ENCODE measurements around the gene DYNC1H1.

Gene DYNC1H1

DNA sequence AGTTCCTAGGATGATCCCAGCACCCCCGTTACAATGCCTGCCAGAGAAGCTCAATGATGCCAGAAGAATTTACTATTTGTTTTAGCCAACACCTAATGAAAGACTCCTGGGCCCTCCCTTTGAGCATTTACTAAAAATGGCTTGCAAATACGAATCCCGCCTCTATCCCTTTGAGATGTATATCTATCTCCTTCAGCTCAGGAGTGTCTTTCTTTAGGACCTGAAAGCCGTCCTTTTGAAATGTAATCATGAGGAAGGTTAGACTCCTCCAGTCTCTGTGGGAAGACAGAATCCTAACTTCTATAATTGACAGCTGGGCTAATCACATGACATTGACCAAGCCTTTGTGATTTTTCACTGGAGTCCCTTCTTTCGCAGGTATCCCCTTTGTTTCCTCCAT is 19.2 kb upstream of the DYNC1H1 start:
- no peak overlapping the region for H3K4me3 ChIP-seq (ENCODE audit: extremely low read depth, insufficient read depth, low read length, poor library complexity, severe bottlenecking)
- no peaks in the 10 kb centered on the region for H3K9me3 ChIP-seq (ENCODE audit: control insufficient read depth, low read length)
- 3 to 5% methylated on average over 2 to 3 of the region's 5 CpGs for WGBS, 2 experiments (ENCODE audit: insufficient coverage in 2 of 2)
- peaks cover 5% of the 10 kb centered on the region for H3K4me1 ChIP-seq (ENCODE audit: control insufficient read depth, insufficient read depth, low read length, poor library complexity, severe bottlenecking)
- no peaks in the 10 kb centered on the region for H3K36me3 ChIP-seq (ENCODE audit: control insufficient read depth, insufficient read depth, low read length)
- H3K27ac ChIP-seq (ENCODE audit: low read depth, low read length, severe bottlenecking) = no peak overlapping the region

- Histone ChIP-seq H3K4me1 (ENCODE audit: control insufficient read depth, insufficient read depth, low read length, poor library complexity, severe bottlenecking) (peaks cover 5% of the 10 kb centered on the region), H3K4me3 (ENCODE audit: extremely low read depth, insufficient read depth, low read length, poor library complexity, severe bottlenecking) (peak overlapping the region; percentile 83), H3K36me3 (ENCODE audit: control insufficient read depth, insufficient read depth, low read length) (no peaks in the 10 kb centered on the region), H3K27ac (ENCODE audit: low read depth, low read length, severe bottlenecking) (peak overlapping the region; percentile 93), H3K9me3 (ENCODE audit: control insufficient read depth, low read length) (no peaks in the 10 kb centered on the region)
- 34 to 35% methylated on average over 8 of the region's 8 CpGs for WGBS, 2 experiments (ENCODE audit: insufficient coverage in 2 of 2)
Observed at GRCh38 chr14:101947577-101947903, 16.8 kb upstream of the DYNC1H1 start.

DNA sequence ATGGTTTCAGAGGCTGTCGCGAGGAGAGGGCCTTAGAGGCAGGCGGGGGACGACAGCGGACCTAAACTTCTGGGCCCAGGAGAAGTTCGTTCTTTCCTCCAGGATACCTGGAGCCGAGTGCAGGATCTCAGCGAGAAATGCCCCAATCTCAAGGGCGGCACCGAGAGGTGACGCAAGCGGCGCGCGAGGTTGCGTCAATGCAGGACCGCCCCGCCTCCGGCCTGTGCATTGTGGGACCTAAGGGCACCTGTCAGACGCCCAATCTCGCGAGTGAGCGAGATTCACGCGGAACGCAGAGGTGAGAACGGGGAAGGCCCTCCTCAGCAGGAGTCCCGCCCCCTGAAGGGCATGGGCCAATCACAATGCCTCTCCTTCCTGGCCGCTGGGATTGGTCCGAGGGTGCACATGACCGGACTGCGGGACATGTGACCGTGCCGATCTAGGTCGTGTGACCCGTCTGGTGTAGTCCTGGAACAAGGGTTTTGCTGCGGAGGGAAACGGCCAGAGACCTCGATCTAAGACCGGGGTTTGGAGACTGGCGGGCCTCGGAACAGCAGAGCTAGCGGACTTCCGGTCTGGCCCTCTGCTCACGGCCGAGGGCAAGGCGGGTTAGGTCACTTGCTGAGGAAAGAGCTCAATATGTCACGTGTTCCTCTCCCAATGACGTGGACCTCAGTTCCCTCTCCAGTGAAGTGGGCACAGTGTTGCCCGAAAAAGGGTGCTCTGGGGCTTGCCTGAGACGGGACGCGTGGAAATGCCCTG is 16.3 kb upstream of the DYNC1H1 start:
- Histone ChIP-seq H3K36me3 (ENCODE audit: control insufficient read depth, insufficient read depth, low read length) (no peaks in the 10 kb centered on the region), H3K9me3 (ENCODE audit: control insufficient read depth, low read length) (no peaks in the 10 kb centered on the region), H3K4me3 (ENCODE audit: extremely low read depth, insufficient read depth, low read length, poor library complexity, severe bottlenecking) (peak overlapping the region; percentile 83), H3K4me1 (ENCODE audit: control insufficient read depth, insufficient read depth, low read length, poor library complexity, severe bottlenecking) (peaks cover 5% of the 10 kb centered on the region), H3K27ac (ENCODE audit: low read depth, low read length, severe bottlenecking) (peak overlapping the region; percentile 93)
- WGBS, 2 experiments (ENCODE audit: insufficient coverage in 2 of 2) = 0% methylated on average over 52 to 53 of the region's 53 CpGs

- peaks cover 5% of the 10 kb centered on the region for H3K4me1 ChIP-seq (ENCODE audit: control insufficient read depth, insufficient read depth, low read length, poor library complexity, severe bottlenecking)
- 26 to 28% methylated on average over 24 to 26 of the region's 29 CpGs for WGBS, 2 experiments (ENCODE audit: insufficient coverage in 2 of 2)
- peak overlapping the region; percentile 83 for H3K4me3 ChIP-seq (ENCODE audit: extremely low read depth, insufficient read depth, low read length, poor library complexity, severe bottlenecking)
- no peaks in the 10 kb centered on the region for H3K36me3 ChIP-seq (ENCODE audit: control insufficient read depth, insufficient read depth, low read length)
- peak overlapping the region; percentile 93 for H3K27ac ChIP-seq (ENCODE audit: low read depth, low read length, severe bottlenecking)
- no peaks in the 10 kb centered on the region for H3K9me3 ChIP-seq (ENCODE audit: control insufficient read depth, low read length)
Observed at GRCh38 chr14:101948666-101949216, 15.6 kb upstream of the DYNC1H1 start.

DNA sequence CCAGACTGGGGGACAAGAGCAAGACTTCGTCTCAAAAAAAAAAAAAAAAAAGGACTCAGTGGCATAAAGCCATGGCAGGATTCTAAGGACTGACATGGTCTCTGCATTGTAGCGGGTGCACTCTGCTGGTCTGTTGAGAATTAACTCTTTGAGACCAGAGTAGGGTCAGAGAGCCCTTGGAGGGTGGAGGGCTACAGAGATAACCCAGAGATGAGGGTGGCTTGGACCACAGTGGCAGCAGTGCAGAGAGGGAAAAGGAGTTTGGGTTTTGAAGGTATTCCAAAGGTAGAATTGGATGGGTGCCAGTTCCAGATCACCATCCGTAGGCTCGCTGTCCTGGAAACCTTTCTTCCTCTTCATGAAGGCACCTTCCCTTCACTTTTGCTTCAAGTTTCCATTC is 14.3 kb upstream of the DYNC1H1 start:
- no peak overlapping the region for H3K27ac ChIP-seq (ENCODE audit: low read depth, low read length, severe bottlenecking)
- no peaks in the 10 kb centered on the region for H3K36me3 ChIP-seq (ENCODE audit: control insufficient read depth, insufficient read depth, low read length)
- WGBS, 2 experiments (ENCODE audit: insufficient coverage in 2 of 2) = 58 to 63% methylated on average over 2 of the region's 4 CpGs
- no peak overlapping the region for H3K4me3 ChIP-seq (ENCODE audit: extremely low read depth, insufficient read depth, low read length, poor library complexity, severe bottlenecking)
- H3K9me3 ChIP-seq (ENCODE audit: control insufficient read depth, low read length) = no peaks in the 10 kb centered on the region
- peaks cover 5% of the 10 kb centered on the region for H3K4me1 ChIP-seq (ENCODE audit: control insufficient read depth, insufficient read depth, low read length, poor library complexity, severe bottlenecking)

DNA sequence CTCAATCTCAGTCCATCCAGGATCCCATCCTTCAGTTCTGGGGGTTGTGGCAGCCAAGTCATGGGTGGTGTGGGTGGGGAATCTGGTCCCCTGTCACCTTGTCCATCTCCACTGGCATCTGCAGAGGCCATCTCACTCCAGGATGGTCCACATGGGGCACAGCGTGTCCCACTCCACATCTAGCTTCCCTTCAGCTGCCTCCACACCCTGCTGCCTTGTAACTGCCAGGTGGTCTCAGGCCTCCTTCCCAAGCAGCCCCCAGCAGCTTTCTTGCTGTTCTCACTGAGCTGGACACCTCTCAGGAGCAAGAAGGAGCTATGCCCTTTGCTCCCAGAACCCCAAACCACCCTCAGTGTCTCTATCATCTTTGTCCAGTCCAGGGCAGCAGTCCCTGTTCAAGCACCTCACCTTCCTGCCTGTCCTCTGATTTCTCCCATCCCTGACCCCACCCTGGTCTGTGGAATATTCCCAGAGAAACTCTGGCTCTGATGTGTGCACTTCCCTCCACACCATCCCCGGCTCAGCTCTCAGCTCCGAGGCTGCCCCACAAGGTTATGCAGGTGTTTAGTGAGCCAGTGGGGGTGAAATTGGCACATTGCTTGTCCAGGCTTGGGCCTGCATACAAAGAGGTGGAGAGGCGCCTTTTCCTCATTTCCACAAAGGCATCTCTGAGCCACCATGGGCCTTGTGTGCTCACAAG is 13.7 kb upstream of the DYNC1H1 start:
- peaks cover 5% of the 10 kb centered on the region for H3K4me1 ChIP-seq (ENCODE audit: control insufficient read depth, insufficient read depth, low read length, poor library complexity, severe bottlenecking)
- H3K27ac ChIP-seq (ENCODE audit: low read depth, low read length, severe bottlenecking) = no peak overlapping the region
- WGBS, 2 experiments (ENCODE audit: insufficient coverage in 2 of 2) = 89 to 94% methylated on average over 3 of the region's 4 CpGs
- no peaks in the 10 kb centered on the region for H3K36me3 ChIP-seq (ENCODE audit: control insufficient read depth, insufficient read depth, low read length)
- H3K9me3 ChIP-seq (ENCODE audit: control insufficient read depth, low read length) = no peaks in the 10 kb centered on the region
- H3K4me3 ChIP-seq (ENCODE audit: extremely low read depth, insufficient read depth, low read length, poor library complexity, severe bottlenecking) = no peak overlapping the region

- Histone ChIP-seq H3K4me1 (ENCODE audit: control insufficient read depth, insufficient read depth, low read length, poor library complexity, severe bottlenecking) (peaks cover 5% of the 10 kb centered on the region), H3K27ac (ENCODE audit: low read depth, low read length, severe bottlenecking) (no peak overlapping the region), H3K9me3 (ENCODE audit: control insufficient read depth, low read length) (no peaks in the 10 kb centered on the region), H3K4me3 (ENCODE audit: extremely low read depth, insufficient read depth, low read length, poor library complexity, severe bottlenecking) (no peak overlapping the region), H3K36me3 (ENCODE audit: control insufficient read depth, insufficient read depth, low read length) (no peaks in the 10 kb centered on the region)
- WGBS, 2 experiments (ENCODE audit: insufficient coverage in 2 of 2) = 73 to 80% methylated on average over 6 to 7 of the region's 8 CpGs
Observed at GRCh38 chr14:101953151-101953550, 11.2 kb upstream of the DYNC1H1 start.

GRCh38 chr14:101954501-101954900 is 9.9 kb upstream of the DYNC1H1 start:
- Histone ChIP-seq H3K36me3 (ENCODE audit: control insufficient read depth, insufficient read depth, low read length) (no peaks in the 10 kb centered on the region), H3K4me3 (ENCODE audit: extremely low read depth, insufficient read depth, low read length, poor library complexity, severe bottlenecking) (no peak overlapping the region), H3K27ac (ENCODE audit: low read depth, low read length, severe bottlenecking) (no peak overlapping the region), H3K4me1 (ENCODE audit: control insufficient read depth, insufficient read depth, low read length, poor library complexity, severe bottlenecking) (no peaks in the 10 kb centered on the region), H3K9me3 (ENCODE audit: control insufficient read depth, low read length) (no peaks in the 10 kb centered on the region)
- 84 to 89% methylated on average over 4 to 6 of the region's 6 CpGs for WGBS, 2 experiments (ENCODE audit: insufficient coverage in 2 of 2)

- WGBS, 2 experiments (ENCODE audit: insufficient coverage in 2 of 2) = 92 to 93% methylated on average over 29 to 34 of the region's 34 CpGs
- no peaks in the 10 kb centered on the region for H3K36me3 ChIP-seq (ENCODE audit: control insufficient read depth, insufficient read depth, low read length)
- H3K4me1 ChIP-seq (ENCODE audit: control insufficient read depth, insufficient read depth, low read length, poor library complexity, severe bottlenecking) = no peaks in the 10 kb centered on the region
- no peaks in the 10 kb centered on the region for H3K9me3 ChIP-seq (ENCODE audit: control insufficient read depth, low read length)
- no peak overlapping the region for H3K27ac ChIP-seq (ENCODE audit: low read depth, low read length, severe bottlenecking)
- H3K4me3 ChIP-seq (ENCODE audit: extremely low read depth, insufficient read depth, low read length, poor library complexity, severe bottlenecking) = no peak overlapping the region
Observed at GRCh38 chr14:101955695-101956161, 8.6 kb upstream of the DYNC1H1 start.

GRCh38 chr14:101956179-101956885 is 8.0 kb upstream of the DYNC1H1 start:
- H3K36me3 ChIP-seq (ENCODE audit: control insufficient read depth, insufficient read depth, low read length) = no peaks in the 10 kb centered on the region
- WGBS, 2 experiments (ENCODE audit: insufficient coverage in 2 of 2) = 84 to 86% methylated on average over 19 to 23 of the region's 25 CpGs
- H3K4me1 ChIP-seq (ENCODE audit: control insufficient read depth, insufficient read depth, low read length, poor library complexity, severe bottlenecking) = no peaks in the 10 kb centered on the region
- H3K9me3 ChIP-seq (ENCODE audit: control insufficient read depth, low read length) = no peaks in the 10 kb centered on the region
- H3K27ac ChIP-seq (ENCODE audit: low read depth, low read length, severe bottlenecking) = no peak overlapping the region
- H3K4me3 ChIP-seq (ENCODE audit: extremely low read depth, insufficient read depth, low read length, poor library complexity, severe bottlenecking) = no peak overlapping the region
